NOMO-1 treated with dmso at 0.1 percent for 144 hours (cell line): Measurements from ENCODE around the gene KRTAP8-1.

Experiments used
- DNase-seq: peaks from one replicate; lab custom pipeline; 2025; ENCODE audit not compliant: unreplicated experiment; lab: John Stamatoyannopoulos, UW

Gene KRTAP8-1

GRCh38 chr21:30813174-30813573, at the start of gene KRTAP8-1:
Gene KRTAP8-1 (minus strand): TSS chr21:30813274. CDS start chr21:30813220, 54 bp downstream.
- no peak for DNase-seq

- DNase-seq, result no peak
Observed at GRCh38 chr21:30847627-30848500, 34.8 kb upstream of the KRTAP8-1 start.

GRCh38 chr21:30842990-30843389, 29.9 kb upstream of the KRTAP8-1 start:
- no peak for DNase-seq

GRCh38 chr21:30839304-30839703, 26.2 kb upstream of the KRTAP8-1 start:
- no peak for DNase-seq

GRCh38 chr21:30838536-30838935, 25.5 kb upstream of the KRTAP8-1 start:
- no peak for DNase-seq

GRCh38 chr21:30831194-30831765, 18.2 kb upstream of the KRTAP8-1 start:
- no peak for DNase-seq

GRCh38 chr21:30829659-30830058, 16.6 kb upstream of the KRTAP8-1 start, which contains the start of gene KRTAP7-1:
Gene KRTAP7-1 (minus strand): TSS chr21:30829759. CDS start chr21:30829698, 61 bp downstream.
- DNase-seq, result no peak

- no peak for DNase-seq
Observed at GRCh38 chr21:30818837-30819610, 6.0 kb upstream of the KRTAP8-1 start.

GRCh38 chr21:30800605-30801004, 12.5 kb downstream of the KRTAP8-1 start:
- DNase-seq, result no peak

GRCh38 chr21:30793581-30794314, 19.3 kb downstream of the KRTAP8-1 start:
- no peak for DNase-seq

GRCh38 chr21:30779249-30779648, 33.8 kb downstream of the KRTAP8-1 start:
- no peak for DNase-seq

GRCh38 chr21:30769724-30770431, 43.2 kb downstream of the KRTAP8-1 start:
- DNase-seq, result no peak
